ENCODE measurements around the gene ATP5F1D.

ATP5F1D gene

DNA sequence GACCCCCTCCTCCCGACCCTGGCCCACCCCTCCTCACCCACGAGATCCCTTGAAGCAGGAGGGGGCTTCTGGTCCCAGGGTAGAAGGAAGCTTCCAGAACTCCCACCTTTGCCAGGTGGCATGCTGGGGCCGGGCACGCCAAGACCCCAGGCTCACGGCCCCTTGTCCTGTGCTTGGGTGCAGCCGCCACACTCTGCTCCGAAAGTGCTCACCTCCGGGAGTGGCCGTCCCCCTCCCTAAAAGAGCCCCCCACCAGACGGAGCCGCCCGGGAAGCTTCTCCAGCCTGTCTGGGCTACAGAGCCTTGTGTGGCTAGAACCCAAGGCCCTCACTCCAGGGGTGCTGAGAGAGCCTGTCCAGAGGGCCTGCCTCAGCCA lies 42.4 kb downstream of the ATP5F1D start:
- no peak for DNase-seq

DNA sequence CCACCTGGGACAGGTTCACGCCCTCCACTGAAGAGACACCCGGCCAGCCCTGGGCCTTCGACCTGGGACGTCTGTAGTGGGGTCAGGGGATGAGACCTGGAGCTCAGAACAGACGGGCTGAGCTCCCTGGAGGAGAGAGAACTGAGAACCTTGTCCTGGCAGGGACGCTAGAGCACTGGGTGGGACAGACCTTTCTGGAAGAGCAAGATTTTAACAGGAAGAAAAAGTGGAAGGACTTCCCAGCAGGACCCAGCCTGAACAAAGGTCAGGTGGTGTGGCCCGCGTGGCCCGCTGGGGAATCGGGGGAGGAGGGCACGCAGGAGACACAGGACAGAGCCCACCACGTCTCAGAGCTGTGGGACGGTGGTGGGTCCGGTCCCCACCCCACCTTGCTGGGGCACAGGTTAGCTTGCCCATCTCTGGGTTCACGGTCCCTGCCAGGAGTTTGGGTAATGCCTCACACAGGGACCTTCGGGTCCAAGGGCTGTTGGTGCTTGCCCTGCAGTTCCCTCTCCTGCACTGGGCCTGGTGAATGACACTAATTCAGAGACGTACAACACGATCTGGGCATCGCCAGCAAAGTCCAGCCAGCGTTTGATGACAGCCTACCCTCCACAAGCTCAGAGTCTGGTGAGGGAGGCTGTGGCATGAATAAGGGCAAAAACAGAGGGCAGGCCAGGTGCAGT lies 42.9 kb downstream of the ATP5F1D start:
- DNase-seq: no peak

DNA sequence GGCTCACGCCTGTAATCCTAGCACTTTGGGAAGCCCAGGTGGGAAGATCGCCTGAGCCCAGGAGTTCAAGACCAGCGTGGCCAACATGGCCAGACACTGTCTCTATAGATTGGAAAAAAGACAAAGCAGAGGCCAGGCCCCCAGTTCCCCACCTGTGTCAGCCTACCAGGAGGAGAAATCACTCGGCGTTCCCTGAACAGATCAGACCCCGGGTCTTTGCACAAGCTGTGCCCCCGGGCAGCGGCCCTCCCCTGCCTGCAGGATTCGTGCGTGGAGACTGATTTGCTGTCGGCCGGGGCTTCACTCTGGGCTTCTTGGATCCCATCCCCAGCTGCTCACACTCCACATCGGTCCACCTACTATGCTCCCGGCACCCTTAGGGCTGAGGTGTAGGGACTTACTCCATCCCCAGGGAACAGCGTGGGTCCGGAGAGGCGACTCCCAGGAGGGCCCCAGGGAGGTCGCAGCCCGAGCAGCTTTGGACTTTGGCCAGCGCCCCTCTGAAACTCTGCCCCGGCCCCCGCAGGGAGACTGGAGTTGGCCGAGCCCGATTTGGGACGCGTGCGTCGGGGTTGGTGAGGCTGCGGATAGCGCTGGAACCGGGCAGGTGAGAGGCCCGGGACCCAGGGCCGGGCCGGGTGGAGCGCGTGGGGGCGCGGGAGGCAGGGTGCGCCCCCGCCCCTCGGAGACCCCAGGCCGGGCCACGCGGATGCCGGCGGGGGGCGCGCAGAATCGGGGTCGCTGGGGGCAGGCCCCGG lies 43.6 kb downstream of the ATP5F1D start:
- no peak for DNase-seq

DNA sequence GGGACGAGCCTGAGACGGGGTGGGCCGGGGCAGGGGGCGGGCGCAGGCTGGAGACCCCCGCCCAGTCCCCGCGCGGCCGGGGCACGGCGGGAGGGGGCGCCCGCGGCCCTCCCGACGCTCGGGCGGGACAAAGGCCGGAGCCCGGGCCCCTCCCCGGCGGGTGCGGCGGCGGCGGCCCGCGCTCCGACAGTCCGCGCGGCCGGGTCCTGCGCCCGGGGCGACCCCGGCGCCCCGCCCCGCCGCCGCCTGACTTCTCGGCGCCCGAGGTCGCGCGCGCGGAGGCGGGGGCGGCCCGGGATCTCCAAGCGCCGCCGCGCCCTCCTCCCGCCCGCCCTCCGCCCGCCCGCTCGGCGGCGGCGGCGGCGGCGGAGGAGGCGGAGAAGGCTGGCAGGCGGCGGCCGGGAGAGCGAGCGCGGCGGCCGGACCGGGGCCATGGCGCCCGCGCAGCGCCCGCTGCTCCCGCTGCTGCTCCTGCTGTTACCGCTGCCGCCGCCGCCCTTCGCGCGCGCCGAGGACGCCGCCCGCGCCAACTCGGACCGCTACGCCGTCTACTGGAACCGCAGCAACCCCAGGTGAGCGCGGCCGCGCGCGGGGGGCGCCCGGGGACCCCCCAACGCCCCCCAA lies 44.3 kb downstream of the ATP5F1D start, which contains the start of gene EFNA2:
EFNA2 (plus strand) TSS at position 137 of the 624 bp plus-strand sequence; CDS start at position 433, 296 bp downstream.
- no peak for DNase-seq

DNA sequence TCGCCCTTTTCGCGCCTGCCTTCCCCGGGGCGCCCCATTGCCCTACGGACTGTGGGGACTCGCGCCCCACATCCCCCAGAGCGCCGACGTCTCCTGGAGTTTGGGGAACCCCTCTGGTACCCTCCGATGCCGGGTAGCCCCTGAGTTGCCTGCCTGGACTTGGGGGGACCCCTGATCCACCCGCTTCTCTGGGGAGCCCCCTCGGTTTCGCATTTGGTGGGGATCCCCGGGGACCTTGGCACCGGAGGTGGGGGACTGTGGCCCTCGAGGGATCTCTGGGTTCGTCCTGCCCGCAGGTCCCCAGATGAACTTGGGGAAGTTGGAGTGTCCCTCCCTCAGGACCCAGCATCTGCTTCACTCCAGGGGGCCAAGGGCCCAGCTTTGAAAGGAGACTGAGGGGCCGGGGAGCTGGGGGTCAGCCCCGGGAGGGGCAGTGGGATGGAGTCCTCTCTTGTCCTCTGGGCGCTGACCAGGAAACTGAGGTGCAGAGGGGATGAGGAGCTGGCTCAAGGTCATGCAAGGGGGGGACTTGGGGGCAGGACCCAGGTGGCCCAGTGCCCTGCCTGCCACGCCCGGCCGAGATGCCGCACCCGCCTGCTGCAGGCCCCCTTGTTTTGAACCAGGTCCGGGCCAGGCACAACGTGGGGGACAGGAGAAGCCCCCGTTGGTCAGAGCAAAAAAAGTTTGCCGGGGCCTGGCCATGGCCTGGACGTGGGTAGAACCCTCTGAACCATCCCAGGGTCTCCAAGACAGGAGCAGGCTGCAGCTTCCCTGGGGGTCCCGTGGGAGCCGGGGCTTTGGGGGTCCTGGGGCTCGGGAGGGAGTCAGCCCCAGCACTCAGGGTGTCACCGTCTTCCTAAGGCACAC lies 45.2 kb downstream of the ATP5F1D start:
- DNase-seq: no peak

DNA sequence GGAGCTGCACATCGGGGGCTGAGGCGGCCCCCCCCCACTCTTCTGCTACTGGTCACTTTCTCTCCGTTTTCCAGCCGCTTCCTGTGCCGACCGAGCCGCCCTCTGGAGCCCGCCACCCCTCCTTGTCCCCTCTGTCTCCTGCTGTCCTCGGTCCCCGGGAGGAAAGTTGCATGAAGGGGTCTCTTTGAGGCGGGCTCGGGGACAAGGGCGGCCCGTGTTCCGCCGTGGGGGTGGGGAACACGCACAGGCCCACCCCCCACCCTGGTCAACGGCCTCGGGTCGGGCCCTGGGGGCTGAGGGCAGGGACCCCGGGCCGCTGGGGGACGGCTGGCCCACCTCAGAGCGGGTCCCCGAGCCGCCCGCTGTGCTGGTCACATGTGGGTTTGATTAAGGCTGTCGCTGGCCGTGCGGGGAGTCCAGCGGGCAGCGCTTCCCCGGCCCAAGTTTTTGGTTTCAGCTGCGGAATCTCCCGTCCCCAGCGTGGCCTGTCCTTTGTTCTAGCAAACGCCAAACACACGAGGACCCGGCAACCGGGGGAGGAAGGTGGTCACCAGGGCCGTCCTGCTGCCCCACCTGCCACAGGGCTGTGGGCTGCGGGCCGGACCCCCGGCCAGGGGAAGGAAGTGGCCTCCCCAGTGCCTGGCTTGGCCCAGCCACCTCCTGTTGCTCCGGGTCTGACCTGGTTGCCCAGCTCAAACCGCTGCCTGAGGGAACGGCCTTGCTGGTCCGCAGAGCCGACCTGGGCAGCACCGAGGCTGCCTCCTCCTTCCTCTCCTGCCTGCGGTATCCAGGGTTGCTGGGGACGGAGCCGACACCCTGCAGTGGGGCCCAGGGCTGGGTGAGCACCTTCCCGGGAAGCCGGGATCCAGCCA lies 46.0 kb downstream of the ATP5F1D start:
- DNase-seq: no peak

DNA sequence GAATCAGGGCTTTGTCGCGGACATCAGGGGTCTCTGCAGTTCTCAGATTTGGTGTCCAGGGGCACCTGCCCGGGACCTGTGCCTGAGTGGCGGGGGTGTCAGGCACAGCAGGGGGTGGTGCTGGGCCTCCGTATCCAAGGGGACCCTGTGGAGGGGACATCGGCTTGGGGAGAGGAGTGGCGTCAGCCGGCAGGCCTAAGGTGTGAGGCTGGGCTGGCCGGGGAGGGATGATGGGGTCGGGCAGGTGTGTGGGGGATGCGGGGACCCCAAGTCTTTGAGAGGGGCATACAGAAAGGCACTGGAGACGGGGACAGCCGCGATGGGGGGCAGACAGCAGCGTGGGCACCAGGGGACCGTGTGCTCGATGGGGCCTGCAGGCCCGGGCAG lies 46.7 kb downstream of the ATP5F1D start:
- no peak for DNase-seq

DNA sequence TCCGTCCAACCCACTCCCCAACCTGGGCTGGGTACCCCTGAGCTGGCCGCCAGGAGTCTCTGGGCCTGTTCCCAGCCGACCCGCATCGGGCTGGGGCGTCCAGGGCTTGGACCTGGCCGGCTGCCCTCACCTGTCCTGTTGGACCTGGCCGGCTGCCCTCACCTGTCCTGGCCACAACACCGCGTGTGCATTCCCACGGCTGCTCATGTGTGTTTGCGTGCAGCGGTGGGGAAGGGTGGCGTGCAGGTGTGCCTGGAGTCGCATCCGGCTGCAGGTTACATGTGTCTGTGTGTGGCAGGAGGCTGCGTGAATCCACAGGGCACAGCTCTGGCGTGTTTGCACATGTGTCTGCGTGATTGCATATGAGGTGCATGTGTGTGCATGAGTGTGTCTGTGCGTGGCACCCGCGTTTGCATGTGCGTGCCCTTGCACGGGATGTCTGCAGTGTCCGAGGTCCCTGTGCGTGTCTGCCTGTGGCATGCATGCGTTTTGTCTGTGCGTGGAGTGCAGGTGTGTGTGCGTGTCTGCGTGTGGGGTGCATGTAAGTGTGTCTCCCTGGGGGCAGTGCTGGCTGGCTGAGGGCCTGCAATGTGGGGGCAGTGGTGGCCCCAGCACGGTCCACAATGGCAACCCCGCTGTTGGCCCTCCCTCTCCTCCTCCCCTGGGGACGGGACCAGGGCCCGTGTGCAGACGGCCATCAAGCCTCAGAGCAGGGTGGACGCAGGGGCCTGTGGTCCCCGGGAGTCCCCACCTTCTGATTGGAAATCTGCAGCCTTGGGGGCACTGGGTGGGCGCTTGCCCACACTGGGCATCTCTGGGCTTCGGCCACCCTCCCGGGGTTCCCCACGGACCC lies 47.5 kb downstream of the ATP5F1D start:
- no peak for DNase-seq

DNA sequence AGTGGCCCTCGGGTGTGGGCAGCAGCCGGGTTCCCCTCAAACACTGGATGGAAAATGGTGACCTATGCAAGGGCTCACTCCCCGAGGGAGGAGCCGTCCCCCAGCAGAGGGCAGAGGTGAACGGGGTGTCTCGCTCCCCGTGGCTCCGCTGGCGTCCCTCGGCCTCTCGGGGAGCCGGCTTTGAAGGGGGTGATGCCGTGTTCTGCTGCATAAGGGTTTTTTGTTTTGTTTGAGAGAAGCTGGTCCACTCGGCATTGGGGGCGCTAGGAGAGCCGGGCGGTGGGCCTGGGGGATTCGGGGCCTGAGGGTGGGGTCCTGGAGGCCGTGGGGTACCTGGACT lies 48.1 kb downstream of the ATP5F1D start:
- DNase-seq: no peak

DNA sequence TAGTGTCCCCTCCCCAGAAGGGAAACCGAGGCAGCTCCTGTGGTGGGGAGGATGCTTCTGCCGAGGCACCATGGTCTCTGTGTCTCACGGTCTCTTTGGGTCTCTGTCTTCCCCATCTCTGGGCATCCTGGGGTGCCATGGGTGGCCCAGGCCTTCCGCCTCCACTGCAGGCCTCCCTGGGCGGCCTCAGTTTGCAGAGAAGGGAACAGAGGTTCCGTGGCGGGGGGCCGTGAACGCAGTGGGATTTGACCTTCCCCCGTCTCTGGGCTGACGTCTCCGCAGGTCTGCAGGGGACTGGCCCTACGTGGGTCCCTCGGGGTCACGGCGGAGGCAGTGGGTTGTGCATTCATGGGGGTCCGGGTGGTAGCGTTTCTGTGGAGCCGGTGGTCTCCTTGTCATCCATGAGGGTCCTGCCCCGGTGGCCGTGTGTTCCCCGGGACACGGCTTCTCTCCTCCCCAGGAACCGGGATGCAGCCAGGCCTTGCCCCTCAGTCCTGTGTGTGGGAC lies 48.7 kb downstream of the ATP5F1D start:
- no peak for DNase-seq

DNA sequence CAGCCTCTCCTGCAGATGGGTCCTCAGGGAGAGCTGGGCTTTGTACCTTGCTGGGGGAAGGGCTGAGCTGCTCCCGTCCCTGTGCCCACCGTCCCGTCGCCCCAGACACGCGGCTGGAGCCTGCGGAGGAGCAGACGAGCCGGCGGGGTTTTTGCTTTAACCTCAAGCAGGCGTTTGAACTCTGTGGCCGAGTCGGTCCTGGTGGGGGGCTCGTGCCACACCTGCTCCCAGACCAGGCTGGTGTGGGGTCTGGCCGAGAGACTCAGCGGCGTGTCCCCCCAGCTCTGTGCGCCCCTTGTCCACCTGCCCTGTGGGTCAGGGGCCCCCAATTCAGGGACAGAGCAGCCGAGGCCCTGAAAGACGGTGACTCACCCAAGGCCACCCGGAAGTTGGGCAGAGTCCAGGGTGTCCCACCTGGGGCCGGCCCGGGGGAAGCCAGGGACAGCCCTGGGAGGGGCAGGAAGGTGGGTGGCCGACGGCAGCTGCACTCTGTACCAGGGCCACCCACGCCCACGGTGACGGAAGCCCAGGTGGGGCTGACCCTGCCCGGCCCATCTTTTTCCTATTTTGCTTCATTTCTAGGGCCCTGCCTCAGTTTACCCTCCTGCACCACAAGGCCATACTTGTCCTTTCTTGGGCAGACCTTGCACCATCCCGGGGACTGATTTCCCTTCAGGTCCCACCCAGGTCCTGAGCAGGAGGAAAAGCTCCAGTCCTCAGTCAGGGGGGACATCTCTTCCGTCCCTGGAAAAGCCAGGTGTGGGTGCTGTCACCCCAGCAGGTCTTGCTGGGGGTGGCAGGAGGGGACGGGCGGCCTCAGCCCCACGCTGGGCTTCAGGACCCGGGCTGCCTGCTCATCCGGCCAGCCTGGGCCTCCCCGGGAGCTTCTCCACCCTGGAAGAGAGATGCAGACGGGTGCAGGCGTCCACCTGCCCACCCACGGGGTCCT lies 49.4 kb downstream of the ATP5F1D start:
- no peak for DNase-seq

DNA sequence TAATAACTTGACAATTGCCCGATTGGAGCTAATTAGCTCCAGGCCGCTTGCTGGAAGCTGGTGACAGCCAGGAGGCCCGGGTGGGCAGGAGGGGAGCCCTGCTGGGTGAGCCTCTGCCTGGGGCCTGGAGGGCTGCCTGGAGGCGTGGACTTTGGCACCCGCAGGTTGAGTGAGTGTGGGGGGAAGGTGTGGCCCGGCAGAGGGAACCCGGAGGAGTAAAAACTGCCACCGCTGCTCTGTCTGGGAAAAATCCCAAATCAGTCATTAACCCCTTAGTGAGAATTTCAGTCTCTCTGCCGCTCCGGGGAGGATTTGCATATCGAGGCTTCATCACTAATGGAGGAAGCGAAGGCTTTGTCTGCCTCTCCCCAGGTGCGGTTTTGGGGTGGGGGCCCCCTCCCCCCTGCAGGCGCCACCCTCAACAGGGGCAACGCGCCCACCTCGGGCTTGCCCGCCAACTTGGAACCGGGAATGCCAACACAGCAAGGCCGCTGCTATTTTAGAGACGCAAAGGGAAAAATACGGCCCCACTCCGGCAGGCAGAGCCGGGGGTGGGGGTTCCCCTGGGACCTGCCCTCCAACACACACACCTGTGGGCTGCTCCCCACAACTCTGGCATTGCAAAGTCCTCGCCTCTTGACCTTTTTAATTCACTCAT lies 50.3 kb downstream of the ATP5F1D start:
- DNase-seq: no peak

DNA sequence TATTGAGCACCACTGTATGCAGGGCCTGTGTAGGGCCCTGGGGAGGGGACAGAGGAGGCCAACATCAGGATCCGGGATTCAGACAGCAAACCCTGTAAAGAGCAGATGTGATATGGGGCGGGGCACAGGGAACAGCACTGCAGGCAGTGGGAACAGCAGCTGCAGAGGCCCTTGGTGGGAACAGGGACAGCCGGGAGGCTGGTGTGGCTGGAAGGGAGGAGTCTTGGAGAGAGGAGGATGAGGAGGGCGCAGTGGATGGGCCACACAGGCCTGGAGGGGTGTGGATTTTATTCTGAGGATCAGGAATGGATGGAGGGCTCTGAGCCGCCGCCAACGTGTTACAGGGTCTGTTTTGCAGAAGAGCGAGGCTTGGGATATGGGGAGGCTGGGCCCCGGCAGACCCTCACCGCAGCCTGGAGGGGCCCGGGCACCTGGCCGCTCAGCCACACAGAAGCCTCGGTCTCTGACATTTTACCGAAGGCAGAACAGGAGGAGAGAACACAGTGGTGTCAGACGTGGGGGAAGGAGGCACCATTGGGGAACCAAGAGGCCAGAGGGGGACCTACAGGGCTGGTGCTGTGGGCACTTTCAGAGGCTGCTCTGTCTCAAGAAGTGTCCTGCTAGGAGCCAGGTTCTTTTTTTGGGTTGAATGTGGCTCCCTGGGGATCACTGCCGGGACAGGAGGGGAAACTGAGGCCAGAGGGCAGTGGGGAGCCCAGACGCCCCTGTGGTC lies 51.0 kb downstream of the ATP5F1D start:
- no peak for DNase-seq

DNA sequence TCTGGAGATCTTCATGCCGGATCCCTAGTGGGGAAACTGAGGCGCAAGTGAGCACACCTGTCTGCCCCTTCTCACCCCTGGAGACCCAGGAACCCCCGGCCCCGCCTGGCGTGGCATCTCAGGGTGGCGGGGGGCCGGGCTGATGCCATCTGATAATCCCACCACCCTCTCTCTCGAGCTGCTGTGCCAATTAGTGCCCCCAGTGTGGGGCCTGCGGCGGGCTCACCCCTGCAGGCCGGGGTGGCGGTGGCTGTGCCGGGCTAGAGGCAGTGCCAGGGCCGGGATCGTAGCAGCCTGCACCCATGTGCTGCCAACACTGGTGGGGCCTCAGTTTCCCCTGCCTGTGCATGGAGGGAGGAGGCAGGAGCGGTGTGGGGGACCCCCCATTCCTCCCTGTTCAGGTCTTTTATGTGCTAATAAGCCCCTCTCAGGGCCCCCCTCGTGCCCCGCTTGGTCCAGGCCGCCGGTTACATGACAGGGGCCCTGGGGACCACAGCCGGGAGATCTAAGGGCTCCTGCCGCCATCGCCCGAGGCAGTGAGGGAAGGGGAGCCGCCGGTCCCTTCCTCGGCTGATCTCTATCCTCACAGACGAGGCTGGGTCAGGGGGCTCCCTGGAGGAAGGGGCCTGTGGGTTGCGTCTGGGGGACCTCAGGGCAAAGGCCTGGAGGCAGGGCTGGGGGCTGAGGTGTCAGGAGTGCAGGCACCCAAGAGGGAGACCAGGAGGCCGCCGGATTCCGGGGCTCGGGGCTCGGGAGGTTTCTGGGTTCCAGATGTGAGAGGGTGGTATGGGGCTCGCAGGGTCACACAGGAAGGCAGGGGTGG lies 52.4 kb downstream of the ATP5F1D start:
- DNase-seq: no peak

Data from NCI-H226 (cell line).